Frontal cortex (tissue), 4 donors: Measurements from ENCODE around the gene OPN5. TPM values are rescaled to one million over a fixed set of nuclear protein-coding genes. Genes with fewer than 3 reads are reported as not detected.

ENCODE experiments used
- DNase-seq, 2 donors: peaks; one replicate each; pipeline ENCODE4 v3.0.0; 2012; ENCODE audit warnings: low spot score in 2 of 2
- FAIRE-seq: peaks from 2 replicates; lab custom pipeline; 2012; peaks lifted over from hg19 to GRCh38; lab: Jason Lieb, UNC
- small RNA-seq: library from RNA; depleted of rRNA; stranded (forward); fragments of <200 nt; gene quantifications from one replicate; pipeline ENCODE3, GENCODE V24; 2014
- total RNA-seq: library from RNA; depleted of rRNA; stranded (reverse); fragments of >200 nt; gene quantifications from one replicate; pipeline ENCODE4 v1.2.3, GENCODE V29; 2014
- donor health status: control.
- donor health status: control.
- donor health status: control.

OPN5 gene
- total RNA-seq, 1 donor from 2014 or later: not detected

- DNase-seq (no peak), FAIRE-seq (no peak)
These were observed 69.3 kb downstream of the OPN5 start for GRCh38 chr6:47851091-47851490.

GRCh38 chr6:47852727-47853126 is 70.9 kb downstream of the OPN5 start:
- no peak for DNase-seq
- FAIRE-seq: no peak

DNA sequence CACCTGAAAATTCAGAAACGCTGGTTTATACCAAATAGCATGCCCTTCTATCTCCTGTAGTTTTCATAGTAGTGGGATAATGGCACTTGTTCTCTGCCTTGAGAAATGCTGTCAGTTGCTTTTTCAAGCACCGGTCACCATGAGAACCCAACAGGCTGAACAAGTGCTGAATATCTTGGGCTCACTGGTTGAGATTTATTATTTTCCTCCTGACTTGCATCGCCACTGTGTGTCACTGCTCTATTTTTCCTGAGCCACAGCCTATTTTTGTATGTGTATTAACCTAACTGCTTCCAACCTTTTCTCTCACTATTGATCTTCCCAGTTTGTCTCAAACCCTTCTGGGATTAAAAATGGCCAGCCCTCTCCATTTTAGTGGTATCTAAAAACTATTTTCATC is 71.9 kb downstream of the OPN5 start:
- FAIRE-seq: no peak
- DNase-seq: no peak

- FAIRE-seq (no peak), DNase-seq (no peak)
These were observed 73.1 kb downstream of the OPN5 start for GRCh38 chr6:47854971-47855370.

- DNase-seq (no peak), FAIRE-seq (no peak)
These were observed 77.3 kb downstream of the OPN5 start for GRCh38 chr6:47859175-47859574.

GRCh38 chr6:47862731-47863130 is 80.9 kb downstream of the OPN5 start:
- FAIRE-seq: no peak
- DNase-seq: no peak

GRCh38 chr6:47865206-47865605 is 83.4 kb downstream of the OPN5 start:
- DNase-seq (no peak), FAIRE-seq (no peak)

DNA sequence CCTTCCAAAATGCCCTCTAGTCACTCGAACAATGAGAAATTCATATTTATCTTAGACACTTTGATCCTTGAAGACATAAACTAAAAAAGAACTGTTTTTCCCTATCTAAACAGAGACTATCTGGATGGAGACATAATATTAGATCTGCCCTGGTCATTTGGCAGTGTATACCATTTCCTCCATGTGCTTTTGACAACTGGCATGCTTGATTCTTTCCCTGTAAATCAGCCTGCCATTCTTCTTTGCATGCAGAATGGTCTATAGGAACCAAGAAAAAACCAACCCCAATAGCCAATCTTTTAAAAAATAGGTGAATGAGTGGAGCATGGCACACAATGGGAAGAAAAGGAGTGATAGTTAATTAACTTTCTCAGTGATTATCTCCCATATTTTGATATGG is 93.8 kb downstream of the OPN5 start:
- no peak for DNase-seq
- no peak for FAIRE-seq

Small RNA genes within 50 kb of the gene (small RNA-seq; reads per million reads assigned to genes)
- gene RNU1-105P: not detected

Other genes with a start within 250 kb of the OPN5 start
- gene ADGRF4, start 83.5 kb upstream of the OPN5 start, total RNA-seq: not detected